Upper lobe of left lung (tissue), 6 donors: ENCODE data around the gene CCDC69. TPM values are rescaled to one million over a fixed set of nuclear protein-coding genes. Genes with fewer than 3 reads are reported as not detected.
"Not testable (repeated sequence)": the region's sequence is repeated elsewhere in the genome, so short reads cannot be mapped to it uniquely, and the experiment has no call there.

Source experiments
- ATAC-seq, 2 donors: fragments of 200-7000 bp; cut with Tn5 transposase; one replicate each; pipeline ENCODE4 v1.9.1; 2022; ENCODE audit warnings: mild to moderate bottlenecking in 2 of 2, moderate library complexity in 2 of 2; ENCODE audit not compliant: low FRiP score in 2 of 2
- DNase-seq, 2 donors: peaks; one replicate each; pipeline ENCODE4 v3.0.0-alpha.2; 2019 to 2020
- H3K27ac ChIP-seq, 4 donors: fragments of 200-600 bp; sonication (generic); one replicate each; pipeline ENCODE4 v1.5.1; 2016 to 2019
- H3K27me3 ChIP-seq, 4 donors: fragments of 200-600 bp; sonication (generic); one replicate each; pipeline ENCODE4 v1.5.1; 2017 to 2019
- H3K36me3 ChIP-seq, 4 donors: fragments of 200-600 bp; sonication (generic); one replicate each; pipeline ENCODE4 v1.5.1; 2016 to 2019
- H3K4me1 ChIP-seq, 4 donors: fragments of 200-600 bp; sonication (generic); one replicate each; pipeline ENCODE4 v1.5.1; 2018 to 2019
- H3K4me3 ChIP-seq, 4 donors: fragments of 200-600 bp; sonication (generic); one replicate each; pipeline ENCODE4 v1.5.1; 2017 to 2019; ENCODE audit warnings: mild to moderate bottlenecking in 2 of 4, moderate library complexity in 1 of 4
- H3K9me3 ChIP-seq, 4 donors: fragments of 200-600 bp; sonication (generic); one replicate each; pipeline ENCODE4 v1.5.1; 2018 to 2019
- CTCF ChIP-seq, 6 experiments: fragments of 450-650 bp in 4 of 6; fragments of 200-600 bp in 2 of 6; sonication (generic) in 2 of 6; IDR thresholded peaks; one replicate each; pipeline ENCODE4 v1.5.1; 2016 to 2019; ENCODE audit warnings: antibody characterized with exemption in 6 of 6
- EP300 ChIP-seq, 4 donors: sonication (generic); formaldehyde crosslinking; IDR thresholded peaks; one replicate each; pipeline ENCODE4 v1.5.1; 2017; ENCODE audit warnings: antibody characterized with exemption in 4 of 4, control low read depth in 2 of 4
- POLR2A ChIP-seq, 4 donors: fragments of 450-650 bp; IDR thresholded peaks; one replicate each; pipeline ENCODE4 v1.5.1; 2016 to 2017; ENCODE audit warnings: antibody characterized with exemption in 4 of 4, mild to moderate bottlenecking in 2 of 4
- POLR2AphosphoS5 ChIP-seq, 2 donors: sonication (generic); formaldehyde crosslinking; IDR thresholded peaks; one replicate each; pipeline ENCODE4 v1.5.1; 2017; ENCODE audit warnings: antibody characterized with exemption in 2 of 2
- WGBS, 2 donors: methylation state at CpG; one replicate each; pipeline ENCODE4 v1.1.5; 2017 to 2018; 5-methylcytosine and 5-hydroxymethylcytosine counted together
- total RNA-seq, 6 donors: library from RNA; depleted of rRNA in 4 of 6; stranded (reverse); fragments of >200 nt in 4 of 6; gene quantifications; one replicate each; pipeline versions ENCODE4 v1.1.0 to v1.2.1, GENCODE V29; 2016 to 2021
- donor health status: DM: no; HTN: no; CAD: no; lungs with moderate emphysema.
- donor health status: DM: no; HTN: yes; CAD: no; lungs with severe emphysema.

Gene CCDC69
- total RNA-seq, 6 donors from 2014 or later, result 61.0 to 119 (median 92.6) TPM

DNA sequence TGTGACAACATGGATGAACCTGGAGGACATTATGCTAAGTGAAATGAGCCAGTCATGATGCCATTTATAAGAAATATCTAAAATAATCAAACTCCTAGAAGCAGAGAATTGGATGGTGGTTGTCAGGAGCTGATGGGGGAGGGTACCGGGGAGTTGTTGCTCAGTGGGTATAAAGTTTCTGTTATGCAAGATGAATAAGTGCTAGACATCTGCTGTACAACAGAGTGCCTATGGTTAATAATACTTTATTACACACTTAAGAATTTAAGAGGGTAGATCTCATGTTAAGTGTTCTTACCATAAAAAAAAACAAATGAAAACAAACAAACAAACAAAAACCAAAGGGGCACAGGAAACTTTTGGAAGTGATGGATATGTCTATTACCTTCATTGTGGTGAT lies 13.0 kb upstream of the CCDC69 start:
- H3K27me3 ChIP-seq, result no peaks in the 10 kb centered on the region
- H3K27ac ChIP-seq, result no peak overlapping the region
- H3K4me1 ChIP-seq, result peaks cover 16 to 25% (median 19%) of the 10 kb centered on the region in 4 donors
- no peaks in the 10 kb centered on the region for H3K9me3 ChIP-seq
- no peak for TF ChIP-seq POLR2AphosphoS5 (IDR thresholded peaks at IDR 0.05)
- no peak for TF ChIP-seq EP300 (IDR thresholded peaks at IDR 0.05)
- no peak for TF ChIP-seq POLR2A (IDR thresholded peaks at IDR 0.05)
- 76 to 89% methylated on average over 1 of the region's 1 CpG for WGBS, 2 donors
- DNase-seq (no peak), ATAC-seq (no peak)
- no peak overlapping the region for H3K4me3 ChIP-seq
- H3K36me3 ChIP-seq, result no peaks in the 10 kb centered on the region

GRCh38 chr5:151235239-151235571 lies 11.3 kb upstream of the CCDC69 start:
- H3K9me3 ChIP-seq, ATAC-seq, H3K36me3 ChIP-seq, H3K27me3 ChIP-seq, DNase-seq: not testable (repeated sequence)
- 93 to 94% methylated on average over 6 of the region's 6 CpGs for WGBS, 2 donors
- H3K4me1 ChIP-seq, result peaks cover 14 to 25% (median 17%) of the 10 kb centered on the region in 4 donors
- peak overlapping the region in 2 of 4 donors; percentile 2 to 8 for H3K4me3 ChIP-seq
- peak overlapping the region; percentile 20 to 78 (median 64) for H3K27ac ChIP-seq

GRCh38 chr5:151234476-151235238 lies 10.8 kb upstream of the CCDC69 start:
- Histone ChIP-seq H3K36me3 (no peaks in the 10 kb centered on the region), H3K27me3 (no peaks in the 10 kb centered on the region), H3K27ac (peak overlapping the region; percentile 20 to 78 (median 64)), H3K9me3 (no peaks in the 10 kb centered on the region), H3K4me1 (peaks cover 14 to 25% (median 17%) of the 10 kb centered on the region in 4 donors), H3K4me3 (peak overlapping the region in 2 of 4 donors; percentile 2 to 8)
- ATAC-seq (peak; percentile 92 to 95), DNase-seq (peak; percentile 81 to 86)
- TF ChIP-seq EP300 (IDR thresholded peaks at IDR 0.05) (no peak), POLR2A (IDR thresholded peaks at IDR 0.05) (peak in 1 of 4 donors; percentile 40), POLR2AphosphoS5 (IDR thresholded peaks at IDR 0.05) (peak; percentile 16 to 18), CTCF (IDR thresholded peaks at IDR 0.05) (no peak)
- WGBS, 2 donors, result 23 to 50% methylated on average over 11 to 16 of the region's 17 CpGs

DNA sequence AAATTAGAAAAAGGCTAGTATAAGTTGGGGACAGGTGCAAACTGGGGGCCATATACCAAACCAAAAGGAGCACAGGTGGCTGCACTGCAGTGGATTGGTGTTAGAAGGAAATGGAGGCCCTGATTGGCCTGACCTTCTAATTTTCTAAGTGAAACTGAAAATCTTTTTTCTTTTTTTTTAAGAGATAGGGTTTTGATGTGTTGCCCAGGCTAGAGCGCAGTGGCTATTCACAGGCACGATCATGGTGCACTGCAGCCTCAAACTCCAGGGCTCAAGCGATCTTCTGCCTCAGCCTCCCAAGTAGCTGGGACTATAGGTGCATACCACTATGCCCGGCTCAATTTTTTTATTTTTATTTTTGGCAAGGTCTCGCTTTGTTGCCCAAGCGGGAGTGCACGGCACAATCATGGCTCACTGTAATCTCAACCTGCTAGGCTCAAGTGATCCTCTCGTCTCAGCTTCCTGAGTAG lies 9.8 kb upstream of the CCDC69 start:
- Histone ChIP-seq H3K36me3 (no peaks in the 10 kb centered on the region), H3K4me1 (peaks cover 13 to 17% (median 16%) of the 10 kb centered on the region in 4 donors), H3K4me3 (no peak overlapping the region), H3K27me3 (no peaks in the 10 kb centered on the region), H3K27ac (peak overlapping the region in 1 of 4 donors; percentile 58), H3K9me3 (no peaks in the 10 kb centered on the region)
- TF ChIP-seq CTCF (IDR thresholded peaks at IDR 0.05) (no peak), POLR2A (IDR thresholded peaks at IDR 0.05) (no peak), POLR2AphosphoS5 (IDR thresholded peaks at IDR 0.05) (no peak), EP300 (IDR thresholded peaks at IDR 0.05) (no peak)
- no peak for DNase-seq
- no peak for ATAC-seq
- 73 to 82% methylated on average over 8 of the region's 8 CpGs for WGBS, 2 donors

DNA sequence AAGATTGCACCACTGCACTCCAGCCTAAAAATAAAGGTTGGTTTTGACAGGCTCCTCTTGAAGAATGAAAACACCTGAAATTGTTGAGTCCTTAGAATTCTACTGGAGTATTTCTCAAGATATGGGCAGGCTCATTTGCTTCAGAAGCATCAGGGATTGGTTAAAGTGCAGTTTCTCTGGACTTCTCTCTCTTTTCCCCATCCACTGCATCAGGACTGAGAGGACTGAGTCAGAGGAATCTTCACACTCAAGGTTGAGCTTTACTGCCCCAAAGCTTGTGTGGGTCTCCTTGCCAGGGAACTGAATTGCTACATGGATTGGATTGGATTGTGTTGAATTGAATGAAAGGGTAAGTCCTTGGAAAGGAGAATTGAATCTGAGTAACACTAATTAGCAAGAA lies 7.5 kb upstream of the CCDC69 start:
- ATAC-seq (no peak), DNase-seq (no peak)
- H3K36me3 ChIP-seq, result no peaks in the 10 kb centered on the region
- no peaks in the 10 kb centered on the region for H3K9me3 ChIP-seq
- H3K27ac ChIP-seq, result no peak overlapping the region
- no peak overlapping the region for H3K4me3 ChIP-seq
- no peaks in the 10 kb centered on the region for H3K27me3 ChIP-seq
- H3K4me1 ChIP-seq, result peaks cover 13 to 17% (median 16%) of the 10 kb centered on the region in 4 donors
- TF ChIP-seq CTCF (IDR thresholded peaks at IDR 0.05) (no peak), POLR2AphosphoS5 (IDR thresholded peaks at IDR 0.05) (no peak)
